ENCODE data around the gene DOCK9.

DOCK9 gene

GRCh38 chr13:98801626-98802418 is 176.0 kb downstream of the DOCK9 start:
- no peaks in the 10 kb centered on the region for H3K9me3 ChIP-seq (ENCODE audit: control insufficient read depth, low read length)
- H3K36me3 ChIP-seq (ENCODE audit: control insufficient read depth, insufficient read depth, low read length) = no peaks in the 10 kb centered on the region

DNA sequence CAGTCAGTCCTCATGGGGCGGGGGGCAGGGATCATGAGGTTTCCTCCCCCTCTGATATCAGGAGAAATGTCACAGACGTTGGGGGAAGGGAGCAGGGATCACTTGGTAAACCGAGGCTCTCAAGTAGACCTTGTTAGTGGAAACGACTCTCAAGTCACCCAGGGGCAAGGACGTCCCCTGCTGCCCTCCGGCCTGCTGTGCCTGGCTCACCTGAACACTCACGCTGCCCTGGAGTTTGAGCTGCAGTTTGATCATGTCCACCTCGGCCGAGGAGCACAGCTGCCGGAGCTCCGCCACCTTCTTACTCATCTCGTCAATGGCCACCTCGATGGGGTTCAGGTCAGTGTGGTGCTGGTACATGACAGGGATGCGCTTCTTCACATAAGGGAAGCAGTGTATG is 177.8 kb downstream of the DOCK9 start:
- no peaks in the 10 kb centered on the region for H3K36me3 ChIP-seq (ENCODE audit: control insufficient read depth, insufficient read depth, low read length)
- H3K9me3 ChIP-seq (ENCODE audit: control insufficient read depth, low read length) = no peaks in the 10 kb centered on the region
- H3K4me2 ChIP-seq (ENCODE audit: low read length) = no peak overlapping the region
- no peaks in the 10 kb centered on the region for H3K27me3 ChIP-seq (ENCODE audit: control insufficient read depth, insufficient read depth, low read length)
- no peak overlapping the region for H2AFZ ChIP-seq
- H3K79me2 ChIP-seq = no peaks in the 10 kb centered on the region
- H3K9ac ChIP-seq = no peak overlapping the region
- H3K4me3 ChIP-seq (ENCODE audit: low read depth, low read length) = no peak overlapping the region
- no peak for TF ChIP-seq CTCF (IDR thresholded peaks at IDR 0.05)
- no peaks in the 10 kb centered on the region for H3K4me1 ChIP-seq
- no peak overlapping the region for H3K27ac ChIP-seq

More at GRCh38 chr13:98801626-98802418, 176.0 kb downstream of the DOCK9 start:
- Histone ChIP-seq H3K4me1 (no peaks in the 10 kb centered on the region), H3K27ac (no peak overlapping the region), H3K4me3 (ENCODE audit: low read depth, low read length) (no peak overlapping the region), H3K79me2 (no peaks in the 10 kb centered on the region), H3K27me3 (ENCODE audit: control insufficient read depth, insufficient read depth, low read length) (no peaks in the 10 kb centered on the region), H3K9ac (no peak overlapping the region), H3K4me2 (ENCODE audit: low read length) (no peak overlapping the region), H2AFZ (no peak overlapping the region)
- no peak for TF ChIP-seq CTCF (IDR thresholded peaks at IDR 0.05)

GRCh38 chr13:98798849-98799645 is 178.8 kb downstream of the DOCK9 start:
- Histone ChIP-seq H3K4me3 (ENCODE audit: low read depth, low read length) (no peak overlapping the region), H2AFZ (no peak overlapping the region), H3K4me1 (no peaks in the 10 kb centered on the region), H3K9me3 (ENCODE audit: control insufficient read depth, low read length) (no peaks in the 10 kb centered on the region), H3K36me3 (ENCODE audit: control insufficient read depth, insufficient read depth, low read length) (no peaks in the 10 kb centered on the region), H3K79me2 (no peaks in the 10 kb centered on the region), H3K27me3 (ENCODE audit: control insufficient read depth, insufficient read depth, low read length) (no peaks in the 10 kb centered on the region), H3K9ac (no peak overlapping the region), H3K27ac (no peak overlapping the region), H3K4me2 (ENCODE audit: low read length) (no peak overlapping the region)
- no peak for TF ChIP-seq CTCF (IDR thresholded peaks at IDR 0.05)

- Histone ChIP-seq H3K79me2 (no peaks in the 10 kb centered on the region), H3K9me3 (ENCODE audit: control insufficient read depth, low read length) (no peaks in the 10 kb centered on the region), H3K9ac (no peak overlapping the region), H3K27ac (no peak overlapping the region), H3K36me3 (ENCODE audit: control insufficient read depth, insufficient read depth, low read length) (no peaks in the 10 kb centered on the region), H3K4me1 (no peaks in the 10 kb centered on the region), H3K27me3 (ENCODE audit: control insufficient read depth, insufficient read depth, low read length) (no peaks in the 10 kb centered on the region), H3K4me2 (ENCODE audit: low read length) (no peak overlapping the region), H3K4me3 (ENCODE audit: low read depth, low read length) (no peak overlapping the region), H2AFZ (no peak overlapping the region)
- TF ChIP-seq CTCF (IDR thresholded peaks at IDR 0.05) = no peak
Observed at GRCh38 chr13:98797456-98797855, 180.4 kb downstream of the DOCK9 start.

Data from parathyroid adenoma (tissue), 2 donors.